ENCODE results near the gene WDPCP. TPM values are rescaled to one million over a fixed set of nuclear protein-coding genes. Genes with fewer than 3 reads are reported as not detected.

The WDPCP gene, protein sequence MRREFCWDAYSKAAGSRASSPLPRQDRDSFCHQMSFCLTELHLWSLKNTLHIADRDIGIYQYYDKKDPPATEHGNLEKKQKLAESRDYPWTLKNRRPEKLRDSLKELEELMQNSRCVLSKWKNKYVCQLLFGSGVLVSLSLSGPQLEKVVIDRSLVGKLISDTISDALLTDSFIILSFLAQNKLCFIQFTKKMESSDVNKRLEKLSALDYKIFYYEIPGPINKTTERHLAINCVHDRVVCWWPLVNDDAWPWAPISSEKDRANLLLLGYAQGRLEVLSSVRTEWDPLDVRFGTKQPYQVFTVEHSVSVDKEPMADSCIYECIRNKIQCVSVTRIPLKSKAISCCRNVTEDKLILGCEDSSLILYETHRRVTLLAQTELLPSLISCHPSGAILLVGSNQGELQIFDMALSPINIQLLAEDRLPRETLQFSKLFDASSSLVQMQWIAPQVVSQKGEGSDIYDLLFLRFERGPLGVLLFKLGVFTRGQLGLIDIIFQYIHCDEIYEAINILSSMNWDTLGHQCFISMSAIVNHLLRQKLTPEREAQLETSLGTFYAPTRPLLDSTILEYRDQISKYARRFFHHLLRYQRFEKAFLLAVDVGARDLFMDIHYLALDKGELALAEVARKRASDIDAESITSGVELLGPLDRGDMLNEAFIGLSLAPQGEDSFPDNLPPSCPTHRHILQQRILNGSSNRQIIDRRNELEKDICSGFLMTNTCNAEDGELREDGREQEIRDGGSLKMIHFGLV
- total RNA-seq (2021; ENCODE audit: unreplicated experiment) = 7.4 TPM
- polyA plus RNA-seq (2012; ENCODE audit: insufficient read length) = 3.7 TPM
- Bru-seq, nascent RNA = percentile 65 among the genes with signal in this experiment
- BruChase-seq, experiment 1, labeled RNA remaining after a 2-hour chase = percentile 58 among the genes with signal in this experiment
- percentile 53 among the genes with signal in this experiment for BruChase-seq, experiment 2, labeled RNA remaining after a 6-hour chase
- long read RNA-seq, partial matches to known transcripts = 3 of 18 reads
- long read RNA-seq, other reads (novel, unspliced or antisense) = 10 of 18 reads

DNA sequence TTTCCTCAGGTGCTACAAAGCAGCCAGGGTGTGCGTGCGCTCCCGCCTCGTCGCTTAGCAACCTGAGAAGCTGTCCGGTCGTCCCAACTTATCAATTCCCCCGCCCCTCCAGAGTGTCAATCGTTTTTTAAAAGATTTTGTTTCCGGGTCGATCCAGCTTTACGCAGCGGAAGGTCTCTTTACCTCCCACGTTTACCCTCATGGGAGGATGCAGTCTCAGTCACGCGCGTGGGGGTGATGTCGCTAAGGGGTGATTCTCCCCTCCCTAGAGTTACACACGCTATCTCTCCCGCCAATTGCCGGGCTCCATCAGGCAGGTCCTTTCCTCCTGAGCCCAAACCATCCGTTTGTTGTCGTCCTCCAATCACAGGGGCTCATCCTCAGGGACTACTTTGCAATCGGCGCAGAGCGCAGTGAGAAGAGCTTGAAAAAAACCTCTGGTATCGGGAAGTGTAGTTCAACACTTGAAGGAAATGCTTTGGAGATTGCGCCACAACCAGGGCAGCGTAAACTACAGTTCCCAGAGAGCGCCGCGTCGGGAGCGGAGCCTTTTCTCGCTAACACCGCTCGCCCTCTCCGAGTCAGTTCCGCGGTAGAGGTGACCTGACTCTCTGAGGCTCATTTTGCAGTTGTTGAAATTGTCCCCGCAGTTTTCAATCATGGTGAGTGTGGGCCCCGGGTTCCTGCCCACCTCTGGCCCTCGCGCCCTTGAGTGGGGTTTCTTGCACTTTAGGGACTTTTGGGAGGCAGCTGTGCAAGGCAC, at the start of gene WDPCP, which contains the start of gene MDH1:
Gene WDPCP (minus strand): TSS at position 93 of the 763 bp plus-strand sequence. CDS start 206 bp downstream, outside the sequence.
Gene MDH1 (plus strand): TSS at position 579 of the 763 bp plus-strand sequence. CDS start 81 bp downstream, at position 660.
- ChIA-PET POLR2A (interaction anchor here (0.5 to 0.6 kb wide), 2 partner anchors 15 to 608 kb away, joined by 3 to 5 read pairs; no protein-coding TSS in a partner anchor), CTCF (interaction anchor here (1.4 kb wide), 1 partner anchor 11 kb away, joined by 3 read pairs; no protein-coding TSS in a partner anchor)
- Histone ChIP-seq H3K27ac (ENCODE audit: low read length) (peak within 1 kb of the TSS; percentile 96), H3K27me3 (ENCODE audit: control insufficient read depth, insufficient read depth, low read length) (no peaks in the 10 kb centered on the region), H3K4me3 (ENCODE audit: low read depth in 2 of 2, low read length in 2 of 2) (peak within 1 kb of the TSS; percentile 96 to 99), H3K4me1 (ENCODE audit: control insufficient read depth, insufficient read depth, low read length) (peaks cover 30% of the 10 kb centered on the region), H3K9me3 (ENCODE audit: control insufficient read depth, insufficient read depth, low read depth, low read length) (no peaks in the 10 kb centered on the region), H3K36me3 (ENCODE audit: control insufficient read depth, insufficient read depth, low read length) (peaks cover 10% of the 10 kb centered on the region)
- TF ChIP-seq POLR2AphosphoS5 (IDR thresholded peaks at IDR 0.05; ENCODE audit: low read depth, low read length) = peak; percentile 89
- TF ChIP-seq, protein P1, sequence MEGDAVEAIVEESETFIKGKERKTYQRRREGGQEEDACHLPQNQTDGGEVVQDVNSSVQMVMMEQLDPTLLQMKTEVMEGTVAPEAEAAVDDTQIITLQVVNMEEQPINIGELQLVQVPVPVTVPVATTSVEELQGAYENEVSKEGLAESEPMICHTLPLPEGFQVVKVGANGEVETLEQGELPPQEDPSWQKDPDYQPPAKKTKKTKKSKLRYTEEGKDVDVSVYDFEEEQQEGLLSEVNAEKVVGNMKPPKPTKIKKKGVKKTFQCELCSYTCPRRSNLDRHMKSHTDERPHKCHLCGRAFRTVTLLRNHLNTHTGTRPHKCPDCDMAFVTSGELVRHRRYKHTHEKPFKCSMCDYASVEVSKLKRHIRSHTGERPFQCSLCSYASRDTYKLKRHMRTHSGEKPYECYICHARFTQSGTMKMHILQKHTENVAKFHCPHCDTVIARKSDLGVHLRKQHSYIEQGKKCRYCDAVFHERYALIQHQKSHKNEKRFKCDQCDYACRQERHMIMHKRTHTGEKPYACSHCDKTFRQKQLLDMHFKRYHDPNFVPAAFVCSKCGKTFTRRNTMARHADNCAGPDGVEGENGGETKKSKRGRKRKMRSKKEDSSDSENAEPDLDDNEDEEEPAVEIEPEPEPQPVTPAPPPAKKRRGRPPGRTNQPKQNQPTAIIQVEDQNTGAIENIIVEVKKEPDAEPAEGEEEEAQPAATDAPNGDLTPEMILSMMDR (IDR thresholded peaks at IDR 0.05) = no peak
- peak; percentile 82 for TF ChIP-seq TCF7L2 (IDR thresholded peaks at IDR 0.05; ENCODE audit: low read depth, low read length)
- TF ChIP-seq, protein P2, sequence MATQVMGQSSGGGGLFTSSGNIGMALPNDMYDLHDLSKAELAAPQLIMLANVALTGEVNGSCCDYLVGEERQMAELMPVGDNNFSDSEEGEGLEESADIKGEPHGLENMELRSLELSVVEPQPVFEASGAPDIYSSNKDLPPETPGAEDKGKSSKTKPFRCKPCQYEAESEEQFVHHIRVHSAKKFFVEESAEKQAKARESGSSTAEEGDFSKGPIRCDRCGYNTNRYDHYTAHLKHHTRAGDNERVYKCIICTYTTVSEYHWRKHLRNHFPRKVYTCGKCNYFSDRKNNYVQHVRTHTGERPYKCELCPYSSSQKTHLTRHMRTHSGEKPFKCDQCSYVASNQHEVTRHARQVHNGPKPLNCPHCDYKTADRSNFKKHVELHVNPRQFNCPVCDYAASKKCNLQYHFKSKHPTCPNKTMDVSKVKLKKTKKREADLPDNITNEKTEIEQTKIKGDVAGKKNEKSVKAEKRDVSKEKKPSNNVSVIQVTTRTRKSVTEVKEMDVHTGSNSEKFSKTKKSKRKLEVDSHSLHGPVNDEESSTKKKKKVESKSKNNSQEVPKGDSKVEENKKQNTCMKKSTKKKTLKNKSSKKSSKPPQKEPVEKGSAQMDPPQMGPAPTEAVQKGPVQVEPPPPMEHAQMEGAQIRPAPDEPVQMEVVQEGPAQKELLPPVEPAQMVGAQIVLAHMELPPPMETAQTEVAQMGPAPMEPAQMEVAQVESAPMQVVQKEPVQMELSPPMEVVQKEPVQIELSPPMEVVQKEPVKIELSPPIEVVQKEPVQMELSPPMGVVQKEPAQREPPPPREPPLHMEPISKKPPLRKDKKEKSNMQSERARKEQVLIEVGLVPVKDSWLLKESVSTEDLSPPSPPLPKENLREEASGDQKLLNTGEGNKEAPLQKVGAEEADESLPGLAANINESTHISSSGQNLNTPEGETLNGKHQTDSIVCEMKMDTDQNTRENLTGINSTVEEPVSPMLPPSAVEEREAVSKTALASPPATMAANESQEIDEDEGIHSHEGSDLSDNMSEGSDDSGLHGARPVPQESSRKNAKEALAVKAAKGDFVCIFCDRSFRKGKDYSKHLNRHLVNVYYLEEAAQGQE (IDR thresholded peaks at IDR 0.05; ENCODE audit: insufficient read depth in 1 of 2, low read depth in 2 of 2, low read length in 1 of 2) = no peak; a peak in 1 of 4 replicates
- TF ChIP-seq SIN3A (IDR thresholded peaks at IDR 0.05; ENCODE audit: borderline replicate concordance, insufficient read depth, low read depth, low read length) = peak; percentile 57; the same call in 1 of the 2 replicates
- in situ Hi-C loops (cut with HindIII; ENCODE audit: low pct_unique_long_range_greater_than_20kb, low sequenced_read_pairs) = no loop called here
- intact Hi-C loops (cut with micrococcal nuclease; ENCODE audit: unreplicated experiment) = loop anchor here (5.0 kb wide), 1 partner anchor 851 kb away; no protein-coding TSS in a partner anchor
- ATAC-seq = peak; percentile 97
- DNase-seq (ENCODE audit: low read depth, low spot score) = peak; percentile 98
- BruUV-seq (replicated peaks) = no TSS peak

DNA sequence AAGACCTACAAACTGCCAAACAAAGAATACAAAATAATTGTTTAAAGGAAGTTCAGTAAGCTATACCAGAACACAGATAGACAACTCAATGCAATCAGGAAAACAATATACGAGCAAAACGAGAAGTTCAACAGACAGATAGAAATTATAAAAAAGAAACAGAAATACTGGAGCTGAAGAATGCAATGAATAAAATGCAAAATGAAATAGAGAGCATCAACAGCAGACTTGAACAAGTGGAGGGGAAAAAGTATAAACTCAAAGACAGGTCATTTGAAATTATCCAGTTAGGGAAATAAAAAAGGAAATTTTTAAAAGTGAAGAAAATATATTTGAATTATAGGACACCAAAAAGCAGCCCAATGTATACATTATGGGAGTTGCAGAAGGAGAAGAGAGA, 44.1 kb upstream of the WDPCP start:
- Histone ChIP-seq H3K4me3 (ENCODE audit: low read depth in 2 of 2, low read length in 2 of 2) (no peak overlapping the region), H3K27ac (ENCODE audit: low read length) (no peak overlapping the region), H3K9me3 (ENCODE audit: control insufficient read depth, insufficient read depth, low read depth, low read length) (no peaks in the 10 kb centered on the region), H3K4me1 (ENCODE audit: control insufficient read depth, insufficient read depth, low read length) (no peaks in the 10 kb centered on the region), H3K36me3 (ENCODE audit: control insufficient read depth, insufficient read depth, low read length) (no peaks in the 10 kb centered on the region), H3K27me3 (ENCODE audit: control insufficient read depth, insufficient read depth, low read length) (no peaks in the 10 kb centered on the region)
- no peak for TF ChIP-seq TCF7L2 (IDR thresholded peaks at IDR 0.05; ENCODE audit: low read depth, low read length)
- TF ChIP-seq, protein P2 (IDR thresholded peaks at IDR 0.05; ENCODE audit: insufficient read depth in 1 of 2, low read depth in 2 of 2, low read length in 1 of 2) = no peak
- TF ChIP-seq, protein P1 (IDR thresholded peaks at IDR 0.05) = no peak
- no peak for TF ChIP-seq SIN3A (IDR thresholded peaks at IDR 0.05; ENCODE audit: borderline replicate concordance, insufficient read depth, low read depth, low read length)
- no peak for TF ChIP-seq POLR2AphosphoS5 (IDR thresholded peaks at IDR 0.05; ENCODE audit: low read depth, low read length)
- in situ Hi-C loops (cut with HindIII; ENCODE audit: low pct_unique_long_range_greater_than_20kb, low sequenced_read_pairs) (no loop called here), intact Hi-C loops (cut with micrococcal nuclease; ENCODE audit: unreplicated experiment) (no loop called here)
- ChIA-PET POLR2A (no interaction called here), CTCF (no interaction called here)
- no TSS peak for BruUV-seq (replicated peaks)
- no peak for DNase-seq (ENCODE audit: low read depth, low spot score)
- ATAC-seq = no peak
